HUES64 (cell line): ENCODE data around the gene ELMOD1.

Experiments used
- H3K27ac ChIP-seq: 2 replicates; pipeline ENCODE4 v1.7.0; 2013; ENCODE audit warnings: low read depth, low read length, inconsistent platforms
- H3K27me3 ChIP-seq: 2 replicates; pipeline ENCODE4 v1.6.1; 2013; ENCODE audit warnings: mild to moderate bottlenecking, low read length; ENCODE audit not compliant: insufficient read depth
- H3K36me3 ChIP-seq: 2 replicates; pipeline ENCODE4 v1.6.1; 2013; ENCODE audit warnings: mild to moderate bottlenecking, low read length; ENCODE audit not compliant: insufficient read depth
- H3K4me1 ChIP-seq: 2 replicates; pipeline ENCODE4 v1.6.1; 2013; ENCODE audit warnings: mild to moderate bottlenecking, low read length, moderate library complexity; ENCODE audit not compliant: insufficient read depth
- H3K4me3 ChIP-seq: 2 replicates; pipeline ENCODE4 v1.5.1; 2013; ENCODE audit warnings: mild to moderate bottlenecking, low read length, moderate library complexity
- H3K9ac ChIP-seq: 2 replicates; pipeline ENCODE4 v1.6.1; 2013; ENCODE audit warnings: mild to moderate bottlenecking, low read depth, low read length
- H3K9me3 ChIP-seq: 2 replicates; pipeline ENCODE4 v1.6.1; 2013; ENCODE audit warnings: low read depth, low read length; ENCODE audit not compliant: insufficient read depth
- WGBS: fragments of 150-250, 120-280 bp; methylation state at CpG from one replicate; pipeline ENCODE4 v1.1.7; 2013; ENCODE audit warnings: missing lambda C conversion rate; 5-methylcytosine and 5-hydroxymethylcytosine counted together

Gene ELMOD1

GRCh38 chr11:107583629-107584195 lies 7.2 kb upstream of the ELMOD1 start:
- peaks cover 3% of the 10 kb centered on the region; the same call in 1 of the 2 replicates for H3K4me1 ChIP-seq
- no peak overlapping the region for H3K9ac ChIP-seq
- no peak overlapping the region for H3K4me3 ChIP-seq
- peaks cover 30% of the 10 kb centered on the region for H3K27me3 ChIP-seq
- 0 out of 2 replicates have a peak, but pooled peaks cover 3% of the 10 kb centered on the region for H3K9me3 ChIP-seq
- WGBS = 93% methylated on average over 3 of the region's 3 CpGs
- no peaks in the 10 kb centered on the region for H3K36me3 ChIP-seq
- H3K27ac ChIP-seq = no peak overlapping the region

GRCh38 chr11:107587306-107587979 lies 3.5 kb upstream of the ELMOD1 start:
- H3K27me3 ChIP-seq = peaks cover 68% of the 10 kb centered on the region
- H3K4me1 ChIP-seq = peaks cover 10% of the 10 kb centered on the region
- no peak overlapping the region for H3K4me3 ChIP-seq
- no peak overlapping the region for H3K27ac ChIP-seq
- 96% methylated on average over 5 of the region's 5 CpGs for WGBS
- no peak overlapping the region for H3K9ac ChIP-seq
- H3K36me3 ChIP-seq = no peaks in the 10 kb centered on the region
- no peaks in the 10 kb centered on the region for H3K9me3 ChIP-seq

GRCh38 chr11:107591378-107592230 lies 657 bp downstream of the ELMOD1 start:
- under 1% methylated on average over 49 of the region's 49 CpGs for WGBS
- Histone ChIP-seq H3K9ac (no peak overlapping the region), H3K4me1 (peaks cover 32% of the 10 kb centered on the region), H3K4me3 (peak overlapping the region; percentile 63), H3K36me3 (no peaks in the 10 kb centered on the region), H3K9me3 (no peaks in the 10 kb centered on the region), H3K27ac (no peak overlapping the region), H3K27me3 (peaks cover 98% of the 10 kb centered on the region)

DNA sequence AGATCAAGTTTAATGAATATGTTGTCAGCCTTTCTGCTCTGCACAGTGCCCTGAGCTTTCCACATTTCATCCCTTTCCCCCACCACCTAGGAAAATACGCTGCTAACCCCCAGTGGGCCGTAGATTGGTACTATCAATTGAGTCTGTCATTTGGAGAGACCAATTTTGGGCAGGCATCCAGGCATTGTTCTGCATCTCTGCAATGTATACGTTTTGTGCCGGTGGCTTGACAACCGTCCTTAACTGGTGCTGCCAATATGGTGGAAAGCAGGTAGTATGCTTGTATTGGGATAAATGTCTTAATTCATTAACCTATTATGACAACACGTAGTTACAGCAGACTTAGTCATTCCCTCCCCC lies 1.3 kb downstream of the ELMOD1 start:
- peaks cover 97% of the 10 kb centered on the region for H3K27me3 ChIP-seq

GRCh38 chr11:107592813-107593212 lies 1.9 kb downstream of the ELMOD1 start:
- peaks cover 97% of the 10 kb centered on the region for H3K27me3 ChIP-seq
- no peaks in the 10 kb centered on the region for H3K36me3 ChIP-seq
- H3K4me3 ChIP-seq = no peak overlapping the region
- H3K27ac ChIP-seq = no peak overlapping the region
- WGBS = 12% methylated on average over 3 of the region's 5 CpGs
- H3K9ac ChIP-seq = no peak overlapping the region
- peaks cover 36% of the 10 kb centered on the region for H3K4me1 ChIP-seq
- H3K9me3 ChIP-seq = no peaks in the 10 kb centered on the region

More for the DNA sequence above, 1.3 kb downstream of the ELMOD1 start:
- WGBS = 9% methylated on average over 5 of the region's 6 CpGs
- H3K9ac ChIP-seq = no peak overlapping the region
- no peaks in the 10 kb centered on the region for H3K36me3 ChIP-seq
- no peaks in the 10 kb centered on the region for H3K9me3 ChIP-seq
- H3K4me3 ChIP-seq = peak overlapping the region; percentile 63
- H3K4me1 ChIP-seq = peaks cover 32% of the 10 kb centered on the region
- H3K27ac ChIP-seq = no peak overlapping the region

DNA sequence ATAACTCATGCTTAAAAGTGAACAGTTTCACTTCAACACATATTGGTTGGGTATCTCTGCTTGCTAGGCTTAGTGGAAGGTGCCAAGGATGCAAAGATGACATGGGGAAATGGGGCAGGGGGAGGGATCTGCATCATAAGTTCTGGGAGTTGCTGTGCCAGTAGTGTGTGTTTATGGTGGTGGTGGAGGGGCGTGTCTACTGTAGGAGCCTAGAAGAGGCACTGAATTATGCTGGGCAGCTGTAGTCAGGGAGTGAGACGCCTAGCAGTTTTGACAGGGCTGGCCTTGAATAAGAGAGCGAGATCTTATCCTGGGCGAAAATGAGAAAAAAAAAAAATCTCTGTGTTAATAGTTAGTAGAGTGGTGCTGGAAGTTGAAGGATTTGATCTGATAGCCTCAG lies 3.0 kb downstream of the ELMOD1 start:
- peaks cover 47% of the 10 kb centered on the region for H3K4me1 ChIP-seq
- H3K9me3 ChIP-seq = no peaks in the 10 kb centered on the region
- H3K36me3 ChIP-seq = no peaks in the 10 kb centered on the region
- H3K27me3 ChIP-seq = peaks cover 89% of the 10 kb centered on the region
- WGBS = 19% methylated on average over 4 of the region's 4 CpGs
- no peak overlapping the region for H3K4me3 ChIP-seq
- no peak overlapping the region for H3K9ac ChIP-seq
- no peak overlapping the region for H3K27ac ChIP-seq

DNA sequence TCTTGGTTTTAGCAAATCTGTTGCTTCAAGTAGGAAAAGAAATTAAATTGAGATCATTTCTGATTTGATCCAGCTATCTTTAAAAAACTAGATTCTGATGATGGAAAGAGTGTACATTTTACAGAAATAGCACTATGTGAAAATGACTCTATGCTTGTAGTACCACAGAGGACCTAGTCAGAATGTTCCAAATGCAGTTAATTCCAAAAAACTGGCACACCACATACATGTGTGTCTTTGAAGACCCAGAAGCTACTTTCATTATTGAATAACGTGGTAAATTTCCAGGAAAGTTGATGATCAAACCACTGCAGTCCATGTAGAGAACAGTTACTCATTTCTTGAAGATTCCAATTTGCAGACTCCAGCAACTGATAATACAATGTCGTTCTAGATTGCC lies 3.8 kb downstream of the ELMOD1 start:
- Histone ChIP-seq H3K4me3 (no peak overlapping the region), H3K27me3 (peaks cover 81% of the 10 kb centered on the region), H3K4me1 (peaks cover 44% of the 10 kb centered on the region), H3K9ac (no peak overlapping the region), H3K27ac (no peak overlapping the region), H3K9me3 (no peaks in the 10 kb centered on the region), H3K36me3 (no peaks in the 10 kb centered on the region)
- WGBS = 78% methylated on average over 2 of the region's 2 CpGs

- H3K9me3 ChIP-seq = no peaks in the 10 kb centered on the region
- H3K27me3 ChIP-seq = peaks cover 43% of the 10 kb centered on the region
- H3K4me1 ChIP-seq = peaks cover 35% of the 10 kb centered on the region
- H3K27ac ChIP-seq = no peak overlapping the region
- 53% methylated on average over 6 of the region's 6 CpGs for WGBS
- H3K4me3 ChIP-seq = no peak overlapping the region
- H3K36me3 ChIP-seq = no peaks in the 10 kb centered on the region
- no peak overlapping the region for H3K9ac ChIP-seq
These were observed 7.5 kb downstream of the ELMOD1 start for GRCh38 chr11:107598225-107599139.

- H3K27me3 ChIP-seq = peaks cover 10% of the 10 kb centered on the region; the same call in 1 of the 2 replicates
These were observed 14.4 kb downstream of the ELMOD1 start for GRCh38 chr11:107605061-107606006.

DNA sequence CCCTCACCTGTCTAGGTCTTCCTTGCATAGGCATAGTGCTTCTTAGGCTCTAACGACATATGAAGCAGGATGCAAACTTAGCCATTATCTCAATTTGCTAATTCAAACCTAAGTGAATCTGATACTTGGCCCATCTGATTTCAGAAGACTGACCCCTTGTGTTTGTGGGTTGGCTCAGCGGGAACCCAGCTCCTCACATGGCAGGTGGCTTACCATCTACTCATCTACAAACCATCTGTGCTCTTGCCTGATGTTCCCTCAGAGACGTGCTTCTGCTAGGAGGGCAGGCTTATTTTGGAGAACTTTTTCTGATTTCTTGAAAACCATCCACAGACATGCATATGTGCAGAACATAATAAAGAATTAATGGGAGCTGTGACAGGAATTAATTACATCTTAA lies 15.2 kb downstream of the ELMOD1 start:
- WGBS = 74% methylated on average over 3 of the region's 3 CpGs
- H3K4me3 ChIP-seq = no peak overlapping the region

More at GRCh38 chr11:107605061-107606006, 14.4 kb downstream of the ELMOD1 start:
- peaks cover 31% of the 10 kb centered on the region for H3K4me1 ChIP-seq
- H3K9ac ChIP-seq = no peak overlapping the region
- H3K27ac ChIP-seq = no peak overlapping the region
- H3K4me3 ChIP-seq = no peak overlapping the region
- WGBS = 93% methylated on average over 8 of the region's 9 CpGs
- no peaks in the 10 kb centered on the region for H3K36me3 ChIP-seq
- no peaks in the 10 kb centered on the region for H3K9me3 ChIP-seq

More for the DNA sequence above, 15.2 kb downstream of the ELMOD1 start:
- no peak overlapping the region for H3K27ac ChIP-seq
- H3K9me3 ChIP-seq = no peaks in the 10 kb centered on the region
- H3K9ac ChIP-seq = no peak overlapping the region
- peaks cover 14% of the 10 kb centered on the region; the same call in 1 of the 2 replicates for H3K27me3 ChIP-seq
- H3K36me3 ChIP-seq = no peaks in the 10 kb centered on the region
- peaks cover 31% of the 10 kb centered on the region for H3K4me1 ChIP-seq
